ENCODE results near the gene PARP16.
"Not testable (repeated sequence)": the region's sequence is repeated elsewhere in the genome, so short reads cannot be mapped to it uniquely, and the experiment has no call there.

PARP16 gene

GRCh38 chr15:65275104-65275727, 11.5 kb downstream of the PARP16 start:
- DNase-seq = no peak

GRCh38 chr15:65270811-65271545, 15.7 kb downstream of the PARP16 start:
- DNase-seq = peak; percentile 69

- no peak for DNase-seq
Measured at GRCh38 chr15:65268411-65268810, 18.3 kb downstream of the PARP16 start.

GRCh38 chr15:65266469-65266868, 20.2 kb downstream of the PARP16 start:
- DNase-seq = no peak

GRCh38 chr15:65264863-65265430, 21.7 kb downstream of the PARP16 start:
- DNase-seq = no peak

- DNase-seq = no peak
Measured at GRCh38 chr15:65263313-65263712, 23.4 kb downstream of the PARP16 start.

- DNase-seq = no peak
Measured at GRCh38 chr15:65260968-65261367, 25.7 kb downstream of the PARP16 start.

- no peak for DNase-seq
Measured at GRCh38 chr15:65259367-65259797, 27.3 kb downstream of the PARP16 start.

GRCh38 chr15:65258375-65259262, 28.1 kb downstream of the PARP16 start:
- peak; percentile 47 for DNase-seq

GRCh38 chr15:65255486-65256140, 31.1 kb downstream of the PARP16 start:
- no peak for DNase-seq

GRCh38 chr15:65254758-65255157, 31.9 kb downstream of the PARP16 start:
- DNase-seq = no peak

GRCh38 chr15:65254356-65254755, 32.3 kb downstream of the PARP16 start:
- no peak for DNase-seq

- no peak for DNase-seq
Measured at GRCh38 chr15:65249641-65250040, 37.0 kb downstream of the PARP16 start.

- DNase-seq = peak; percentile 42
Measured at GRCh38 chr15:65248511-65249255, 38.0 kb downstream of the PARP16 start.

- DNase-seq = no peak
Measured at GRCh38 chr15:65246939-65247338, 39.7 kb downstream of the PARP16 start.

- no peak for DNase-seq
Measured at GRCh38 chr15:65246026-65246714, 40.5 kb downstream of the PARP16 start.

- DNase-seq = peak; percentile 54
Measured at GRCh38 chr15:65245096-65245856, 41.4 kb downstream of the PARP16 start.

- DNase-seq = no peak
Measured at GRCh38 chr15:65244638-65245037, 42.0 kb downstream of the PARP16 start.

- not testable (repeated sequence) for DNase-seq
Measured at GRCh38 chr15:65236443-65236842, 50.2 kb downstream of the PARP16 start.

- DNase-seq = no peak
Measured at GRCh38 chr15:65233696-65234095, 53.0 kb downstream of the PARP16 start.
